ENCODE results near the gene C9orf43. TPM values are rescaled to one million over a fixed set of nuclear protein-coding genes. Genes with fewer than 3 reads are reported as not detected.

C9orf43 gene
- total and polyA plus RNA-seq, 9 of the 15 experiments (the other 6 are each of a cell fraction or from before 2014, with no cell fraction given) = 0.21 to 0.58 (median 0.33) TPM

DNA sequence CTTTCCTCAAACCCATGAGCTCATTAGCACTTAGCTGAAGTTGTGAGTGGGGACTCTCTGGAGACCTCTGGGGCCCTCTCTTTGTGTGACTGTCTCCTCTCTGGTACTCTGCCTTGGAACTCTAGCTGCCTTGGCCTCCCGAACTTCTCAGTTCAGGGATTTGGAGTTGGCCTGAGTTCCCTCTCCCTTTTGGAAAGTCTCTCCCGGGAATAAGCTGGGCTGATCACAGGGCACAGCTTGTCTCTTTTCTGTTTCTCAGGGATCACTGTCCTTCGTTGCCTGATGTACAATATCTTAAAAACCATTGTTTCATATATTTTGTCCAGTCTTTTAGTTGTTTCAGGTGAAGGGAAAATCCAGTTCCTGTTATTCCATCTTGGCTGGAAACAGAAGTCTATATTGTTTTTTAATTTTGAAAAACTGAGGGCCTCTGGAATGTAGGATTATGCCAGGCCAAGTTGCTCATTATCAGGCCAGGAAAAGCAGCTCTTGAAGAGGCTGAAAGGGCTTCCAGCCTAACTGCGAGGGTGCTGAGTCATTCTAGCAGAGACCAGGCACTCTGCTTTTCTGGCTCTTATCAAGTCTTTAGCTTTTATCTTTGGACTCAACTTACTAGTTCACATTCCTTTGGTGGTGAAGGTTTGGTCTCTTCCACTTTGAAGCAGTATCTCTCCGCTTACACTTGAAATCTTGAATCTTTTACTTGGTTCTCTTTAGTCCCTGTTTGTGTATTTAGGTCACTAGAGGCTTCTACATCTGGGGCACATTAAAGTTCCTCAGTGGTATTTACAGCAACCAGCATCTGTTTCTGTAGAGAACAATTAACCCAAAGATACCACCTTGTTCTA is 44.6 kb downstream of the C9orf43 start (continued):
- TF ChIP-seq, protein P1, sequence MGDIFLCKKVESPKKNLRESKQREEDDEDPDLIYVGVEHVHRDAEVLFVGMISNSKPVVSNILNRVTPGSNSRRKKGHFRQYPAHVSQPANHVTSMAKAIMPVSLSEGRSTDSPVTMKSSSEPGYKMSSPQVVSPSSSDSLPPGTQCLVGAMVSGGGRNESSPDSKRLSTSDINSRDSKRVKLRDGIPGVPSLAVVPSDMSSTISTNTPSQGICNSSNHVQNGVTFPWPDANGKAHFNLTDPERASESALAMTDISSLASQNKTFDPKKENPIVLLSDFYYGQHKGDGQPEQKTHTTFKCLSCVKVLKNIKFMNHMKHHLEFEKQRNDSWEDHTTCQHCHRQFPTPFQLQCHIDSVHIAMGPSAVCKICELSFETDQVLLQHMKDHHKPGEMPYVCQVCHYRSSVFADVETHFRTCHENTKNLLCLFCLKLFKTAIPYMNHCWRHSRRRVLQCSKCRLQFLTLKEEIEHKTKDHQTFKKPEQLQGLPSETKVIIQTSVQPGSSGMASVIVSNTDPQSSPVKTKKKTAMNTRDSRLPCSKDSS (IDR thresholded peaks at IDR 0.05; ENCODE audit: low read depth, partially characterized antibody) = no peak
- TF ChIP-seq FOXK1 (CRISPR knock-in tag; IDR thresholded peaks at IDR 0.05; ENCODE audit: borderline replicate concordance) (no peak), CREB3L1 (IDR thresholded peaks at IDR 0.05; ENCODE audit: borderline replicate concordance, low read depth) (peak; percentile 29; the same call in 1 of the 2 replicates), SRF (CRISPR knock-in tag; IDR thresholded peaks at IDR 0.05) (no peak), PHTF2 (CRISPR knock-in tag; IDR thresholded peaks at IDR 0.05) (no peak), ZNF551 (CRISPR knock-in tag; IDR thresholded peaks at IDR 0.05) (no peak), RUNX1 (IDR thresholded peaks at IDR 0.05; ENCODE audit: low read depth) (no peak), ETV1 (tag; conservative IDR thresholded peaks at IDR 0.05; ENCODE audit: low read depth) (no peak)
- TF ChIP-seq, protein P2, sequence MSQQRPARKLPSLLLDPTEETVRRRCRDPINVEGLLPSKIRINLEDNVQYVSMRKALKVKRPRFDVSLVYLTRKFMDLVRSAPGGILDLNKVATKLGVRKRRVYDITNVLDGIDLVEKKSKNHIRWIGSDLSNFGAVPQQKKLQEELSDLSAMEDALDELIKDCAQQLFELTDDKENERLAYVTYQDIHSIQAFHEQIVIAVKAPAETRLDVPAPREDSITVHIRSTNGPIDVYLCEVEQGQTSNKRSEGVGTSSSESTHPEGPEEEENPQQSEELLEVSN (IDR thresholded peaks at IDR 0.05; ENCODE audit: borderline replicate concordance in 1 of 2, extremely low read depth in 1 of 2, insufficient read depth in 1 of 2, insufficient read length in 1 of 2, low read depth in 1 of 2, low read length in 1 of 2, poor library complexity in 1 of 2, severe bottlenecking in 1 of 2) = no peak
- TF ChIP-seq, protein P3, sequence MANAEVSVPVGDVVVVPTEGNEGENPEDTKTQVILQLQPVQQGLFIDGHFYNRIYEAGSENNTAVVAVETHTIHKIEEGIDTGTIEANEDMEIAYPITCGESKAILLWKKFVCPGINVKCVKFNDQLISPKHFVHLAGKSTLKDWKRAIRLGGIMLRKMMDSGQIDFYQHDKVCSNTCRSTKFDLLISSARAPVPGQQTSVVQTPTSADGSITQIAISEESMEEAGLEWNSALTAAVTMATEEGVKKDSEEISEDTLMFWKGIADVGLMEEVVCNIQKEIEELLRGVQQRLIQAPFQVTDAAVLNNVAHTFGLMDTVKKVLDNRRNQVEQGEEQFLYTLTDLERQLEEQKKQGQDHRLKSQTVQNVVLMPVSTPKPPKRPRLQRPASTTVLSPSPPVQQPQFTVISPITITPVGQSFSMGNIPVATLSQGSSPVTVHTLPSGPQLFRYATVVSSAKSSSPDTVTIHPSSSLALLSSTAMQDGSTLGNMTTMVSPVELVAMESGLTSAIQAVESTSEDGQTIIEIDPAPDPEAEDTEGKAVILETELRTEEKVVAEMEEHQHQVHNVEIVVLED (CRISPR knock-in tag; IDR thresholded peaks at IDR 0.05) = no peak
- TF ChIP-seq, protein P4, sequence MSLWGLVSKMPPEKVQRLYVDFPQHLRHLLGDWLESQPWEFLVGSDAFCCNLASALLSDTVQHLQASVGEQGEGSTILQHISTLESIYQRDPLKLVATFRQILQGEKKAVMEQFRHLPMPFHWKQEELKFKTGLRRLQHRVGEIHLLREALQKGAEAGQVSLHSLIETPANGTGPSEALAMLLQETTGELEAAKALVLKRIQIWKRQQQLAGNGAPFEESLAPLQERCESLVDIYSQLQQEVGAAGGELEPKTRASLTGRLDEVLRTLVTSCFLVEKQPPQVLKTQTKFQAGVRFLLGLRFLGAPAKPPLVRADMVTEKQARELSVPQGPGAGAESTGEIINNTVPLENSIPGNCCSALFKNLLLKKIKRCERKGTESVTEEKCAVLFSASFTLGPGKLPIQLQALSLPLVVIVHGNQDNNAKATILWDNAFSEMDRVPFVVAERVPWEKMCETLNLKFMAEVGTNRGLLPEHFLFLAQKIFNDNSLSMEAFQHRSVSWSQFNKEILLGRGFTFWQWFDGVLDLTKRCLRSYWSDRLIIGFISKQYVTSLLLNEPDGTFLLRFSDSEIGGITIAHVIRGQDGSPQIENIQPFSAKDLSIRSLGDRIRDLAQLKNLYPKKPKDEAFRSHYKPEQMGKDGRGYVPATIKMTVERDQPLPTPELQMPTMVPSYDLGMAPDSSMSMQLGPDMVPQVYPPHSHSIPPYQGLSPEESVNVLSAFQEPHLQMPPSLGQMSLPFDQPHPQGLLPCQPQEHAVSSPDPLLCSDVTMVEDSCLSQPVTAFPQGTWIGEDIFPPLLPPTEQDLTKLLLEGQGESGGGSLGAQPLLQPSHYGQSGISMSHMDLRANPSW (CRISPR knock-in tag; IDR thresholded peaks at IDR 0.05) = no peak
